ENCODE data around the gene SMYD3.

SMYD3 gene

GRCh38 chr1:246506674-246507481, at the start of gene SMYD3:
TSS of gene SMYD3 (minus strand) at chr1:246507279.
- peak within 1 kb of the TSS; percentile 87 for H3K4me3 ChIP-seq (ENCODE audit: low read length)
- TF ChIP-seq ZNF274 (IDR thresholded peaks at IDR 0.05; ENCODE audit: low read depth, low read length): no peak

GRCh38 chr1:246554201-246554600, 47.1 kb upstream of the SMYD3 start:
- no peak overlapping the region for H3K4me3 ChIP-seq (ENCODE audit: low read length)
- no peak for TF ChIP-seq ZNF274 (IDR thresholded peaks at IDR 0.05; ENCODE audit: low read depth, low read length)

- TF ChIP-seq ZNF274 (IDR thresholded peaks at IDR 0.05; ENCODE audit: low read depth, low read length): no peak
- no peak overlapping the region for H3K4me3 ChIP-seq (ENCODE audit: low read length)
Measured at GRCh38 chr1:246552110-246552509, 45.0 kb upstream of the SMYD3 start.

GRCh38 chr1:246550402-246550801, 43.3 kb upstream of the SMYD3 start:
- no peak overlapping the region for H3K4me3 ChIP-seq (ENCODE audit: low read length)
- no peak for TF ChIP-seq ZNF274 (IDR thresholded peaks at IDR 0.05; ENCODE audit: low read depth, low read length)

DNA sequence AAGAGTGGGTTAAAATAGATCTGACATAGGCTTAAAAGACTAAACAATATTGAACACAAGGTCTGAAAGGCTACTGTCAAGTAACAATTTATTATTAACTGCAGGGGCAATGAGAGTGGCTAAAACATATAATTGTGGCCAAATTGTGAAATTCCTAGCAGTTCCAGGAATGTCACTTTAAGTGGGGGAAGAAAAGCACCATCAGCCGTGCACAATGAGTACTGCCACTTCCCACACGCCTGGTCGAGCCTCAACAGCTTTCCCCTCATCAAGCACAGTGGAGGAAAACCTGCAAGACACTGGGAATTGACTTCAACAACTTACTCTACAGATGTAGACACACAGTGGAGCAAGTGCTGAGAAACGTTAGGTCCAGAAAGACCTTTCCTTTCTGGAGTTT, 42.6 kb upstream of the SMYD3 start:
- H3K4me3 ChIP-seq (ENCODE audit: low read length): no peak overlapping the region
- no peak for TF ChIP-seq ZNF274 (IDR thresholded peaks at IDR 0.05; ENCODE audit: low read depth, low read length)

DNA sequence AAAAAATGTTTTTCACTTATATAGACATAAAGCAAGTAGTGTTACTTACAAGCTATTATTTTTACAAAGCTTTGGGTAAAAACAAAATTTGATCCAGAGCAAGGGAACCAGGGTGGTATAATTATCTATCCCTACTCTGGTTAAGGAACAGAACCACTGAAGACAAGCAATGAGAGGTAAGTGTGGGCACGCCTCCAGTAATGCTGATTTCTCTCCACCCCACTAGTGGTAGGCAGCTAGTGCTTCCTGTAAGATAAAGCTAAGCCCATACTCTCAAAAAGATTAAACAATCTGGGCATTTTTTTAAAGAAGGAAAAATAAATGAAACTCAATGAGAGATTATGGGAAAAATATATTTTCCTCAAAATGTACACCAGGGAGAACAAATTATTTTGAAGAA, 36.9 kb upstream of the SMYD3 start:
- TF ChIP-seq ZNF274 (IDR thresholded peaks at IDR 0.05; ENCODE audit: low read depth, low read length): no peak
- no peak overlapping the region for H3K4me3 ChIP-seq (ENCODE audit: low read length)

DNA sequence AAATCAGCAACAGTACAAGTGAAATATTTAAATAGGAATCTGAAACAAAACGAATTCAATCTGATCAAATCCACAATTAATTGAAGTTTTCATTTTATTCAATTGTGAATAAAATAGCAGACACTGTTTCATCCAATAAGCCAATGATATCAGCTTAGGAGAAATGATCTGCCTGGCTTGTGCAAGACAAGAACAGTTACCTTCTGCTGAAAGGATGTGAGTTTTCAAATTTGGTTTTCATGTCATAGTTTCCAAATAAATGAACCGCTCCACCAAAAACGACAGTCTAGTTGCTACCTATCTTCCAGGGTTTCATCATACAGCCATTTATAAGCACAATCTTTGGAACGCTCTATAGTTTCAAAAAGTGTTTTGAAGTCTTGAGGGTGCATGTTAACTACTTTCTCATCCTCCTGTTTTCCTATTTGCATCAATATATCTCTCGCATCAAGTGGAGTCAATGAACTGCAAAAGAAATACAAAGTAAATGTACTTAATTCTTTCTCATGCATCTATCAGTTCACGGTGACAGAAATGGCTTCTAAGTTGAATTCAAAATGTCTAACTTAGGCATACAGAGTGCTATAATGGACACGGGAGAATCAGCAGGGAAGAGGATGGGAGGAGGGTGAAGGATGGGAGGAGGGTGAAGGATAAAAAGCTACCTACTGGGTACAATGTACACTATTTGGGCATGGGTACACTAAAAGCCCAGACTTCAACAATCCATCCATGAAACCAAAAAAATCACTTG, 33.8 kb upstream of the SMYD3 start:
- no peak for TF ChIP-seq ZNF274 (IDR thresholded peaks at IDR 0.05; ENCODE audit: low read depth, low read length)
- H3K4me3 ChIP-seq (ENCODE audit: low read length): no peak overlapping the region

- H3K4me3 ChIP-seq (ENCODE audit: low read length): no peak overlapping the region
- TF ChIP-seq ZNF274 (IDR thresholded peaks at IDR 0.05; ENCODE audit: low read depth, low read length): no peak
Measured at GRCh38 chr1:246537887-246538286, 30.8 kb upstream of the SMYD3 start.

GRCh38 chr1:246537441-246537840, 30.4 kb upstream of the SMYD3 start:
- TF ChIP-seq ZNF274 (IDR thresholded peaks at IDR 0.05; ENCODE audit: low read depth, low read length): no peak
- H3K4me3 ChIP-seq (ENCODE audit: low read length): no peak overlapping the region

GRCh38 chr1:246534114-246534513, 27.0 kb upstream of the SMYD3 start:
- no peak overlapping the region for H3K4me3 ChIP-seq (ENCODE audit: low read length)
- no peak for TF ChIP-seq ZNF274 (IDR thresholded peaks at IDR 0.05; ENCODE audit: low read depth, low read length)

DNA sequence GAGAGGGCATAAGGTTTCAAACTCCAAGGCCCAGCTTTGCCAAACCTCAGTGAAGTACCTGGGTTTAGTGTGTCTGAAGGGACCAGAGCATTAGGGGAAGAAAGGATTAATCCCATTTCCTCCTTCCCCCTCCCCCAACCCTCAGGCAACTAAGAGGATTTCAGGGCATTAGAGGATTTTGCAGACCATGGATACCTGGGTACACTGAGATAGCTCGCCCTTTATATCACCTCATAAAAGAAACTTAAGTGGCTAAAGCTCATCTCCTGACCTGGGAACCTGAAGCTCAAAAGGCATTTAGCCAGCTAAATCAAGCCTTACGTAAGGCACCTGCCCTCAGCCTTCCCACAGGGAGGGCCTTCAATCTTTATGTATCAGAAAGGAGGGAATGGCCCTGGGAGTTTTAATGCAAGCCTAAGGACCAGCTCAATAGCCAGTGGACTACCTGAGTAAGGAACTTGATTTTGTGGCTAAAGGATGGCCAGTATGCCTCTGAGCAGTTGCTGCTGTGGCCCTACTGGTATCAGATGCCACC, 26.4 kb upstream of the SMYD3 start:
- no peak for TF ChIP-seq ZNF274 (IDR thresholded peaks at IDR 0.05; ENCODE audit: low read depth, low read length)
- no peak overlapping the region for H3K4me3 ChIP-seq (ENCODE audit: low read length)

DNA sequence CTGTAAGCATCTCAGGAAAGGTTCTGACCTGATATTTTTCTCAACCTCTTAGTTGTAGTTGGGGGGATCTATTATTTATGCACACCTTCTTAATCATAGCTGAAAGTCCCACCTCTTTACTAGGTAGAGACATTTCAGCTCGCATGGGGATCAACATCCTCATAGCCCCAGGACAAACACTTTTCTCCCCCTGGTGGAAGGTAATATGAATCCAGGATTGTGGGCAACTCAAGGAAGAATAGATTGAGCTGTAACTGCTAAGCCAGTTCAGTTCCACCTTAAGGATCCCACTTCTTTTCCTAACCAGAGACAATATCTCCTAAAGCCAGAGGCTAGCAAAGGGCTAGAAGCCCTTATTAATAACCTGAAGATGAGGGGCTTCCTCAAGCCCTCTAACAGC, 25.4 kb upstream of the SMYD3 start:
- H3K4me3 ChIP-seq (ENCODE audit: low read length): no peak overlapping the region
- TF ChIP-seq ZNF274 (IDR thresholded peaks at IDR 0.05; ENCODE audit: low read depth, low read length): no peak

DNA sequence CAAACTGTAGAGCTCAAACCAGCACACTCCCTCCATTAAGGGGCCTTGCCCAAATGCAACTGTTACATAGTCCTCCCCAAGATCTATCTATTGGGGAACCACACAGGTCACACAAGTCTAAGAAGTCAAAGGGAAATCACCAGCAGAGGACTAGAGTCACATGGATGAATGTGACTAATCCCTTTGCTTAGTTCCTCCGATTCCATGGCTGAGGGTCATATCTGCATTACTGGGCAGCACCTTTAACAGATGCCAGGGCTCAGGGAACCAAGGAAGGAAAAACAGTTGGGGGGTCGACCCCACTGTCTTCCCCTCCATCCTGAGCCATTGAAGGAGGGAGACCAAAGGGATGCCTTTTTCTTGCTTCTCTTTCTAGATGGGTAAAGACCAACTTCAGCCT, 23.4 kb upstream of the SMYD3 start:
- no peak for TF ChIP-seq ZNF274 (IDR thresholded peaks at IDR 0.05; ENCODE audit: low read depth, low read length)

DNA sequence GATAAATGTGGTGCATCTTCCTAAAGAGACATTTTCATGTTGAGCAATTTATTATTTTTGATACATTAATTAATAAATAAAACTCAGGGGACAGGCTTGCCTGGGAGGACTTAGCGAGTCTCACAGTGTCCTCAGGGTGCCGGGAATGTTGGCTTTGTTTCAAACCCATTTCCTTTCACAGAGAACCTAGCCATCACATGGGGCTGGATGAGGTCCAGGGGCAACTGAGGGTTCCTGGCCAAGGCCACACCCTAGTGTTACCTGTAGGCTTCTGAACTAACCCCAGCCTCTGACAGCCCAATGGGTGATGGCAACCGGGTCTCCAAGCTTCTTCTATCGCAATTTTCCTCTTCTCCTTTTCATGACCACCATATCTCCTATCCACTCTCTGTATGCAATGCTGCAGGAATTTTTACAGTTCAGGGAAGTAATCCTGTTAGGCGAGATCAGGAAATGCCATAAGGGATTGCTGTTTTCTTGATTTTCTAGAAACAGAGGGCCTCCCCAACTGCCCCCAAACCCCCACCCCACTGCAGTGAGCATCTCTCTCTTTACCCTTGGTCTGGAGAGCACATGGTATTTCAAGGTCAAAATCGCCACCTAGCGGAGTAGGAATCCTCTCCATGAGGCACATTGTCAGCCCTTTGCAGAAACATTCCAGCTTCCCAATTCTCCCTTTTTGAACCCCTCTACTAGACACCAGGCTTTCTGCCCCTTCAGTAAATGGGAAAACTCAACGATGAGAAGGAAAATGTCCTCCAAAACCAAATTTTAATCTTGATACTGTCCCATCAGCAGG, 22.1 kb upstream of the SMYD3 start:
- TF ChIP-seq ZNF274 (IDR thresholded peaks at IDR 0.05; ENCODE audit: low read depth, low read length): no peak

More for the DNA sequence above, 23.4 kb upstream of the SMYD3 start:
- no peak overlapping the region for H3K4me3 ChIP-seq (ENCODE audit: low read length)

More for the DNA sequence above, 22.1 kb upstream of the SMYD3 start:
- no peak overlapping the region for H3K4me3 ChIP-seq (ENCODE audit: low read length)
